ENCODE results near the gene AIFM3.
"Not testable (repeated sequence)": the region's sequence is repeated elsewhere in the genome, so short reads cannot be mapped to it uniquely, and the experiment has no call there.

The AIFM3 gene

GRCh38 chr22:20966883-20967696 is at the start of gene AIFM3:
AIFM3 (plus strand) TSS chr22:20967255; CDS start chr22:20967945, 690 bp downstream.
- peak in 30 of 56 donors; percentile 18 to 72 (median 44) for DNase-seq

DNA sequence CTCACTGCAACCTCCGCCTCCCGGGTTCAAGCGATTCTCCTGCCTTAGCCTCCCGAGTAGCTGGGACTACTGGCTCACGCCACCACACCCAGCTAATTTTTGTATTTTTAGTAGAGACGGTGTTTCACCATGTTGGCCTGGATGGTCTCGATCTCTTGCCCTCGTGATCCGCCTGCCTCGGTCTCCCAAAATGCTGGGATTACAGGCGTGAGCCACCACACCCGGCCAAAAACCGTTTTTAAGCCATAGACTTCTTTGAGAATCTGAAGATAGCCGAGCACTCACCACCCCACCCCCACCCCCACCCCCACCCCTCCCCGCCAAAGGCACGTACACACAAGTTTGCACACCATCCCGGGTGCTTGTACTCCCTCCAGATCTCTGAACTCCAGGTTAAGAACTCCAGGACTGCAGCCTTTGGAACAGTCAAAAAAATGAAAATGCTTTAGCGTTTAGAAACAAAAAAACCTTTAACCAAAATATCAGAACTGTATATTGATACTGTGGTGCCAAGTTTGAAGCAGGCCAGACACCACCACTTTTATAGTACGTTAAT is 48.3 kb upstream of the AIFM3 start:
- no peak for DNase-seq

GRCh38 chr22:20919718-20920117 is 47.3 kb upstream of the AIFM3 start:
- no peak for DNase-seq

DNA sequence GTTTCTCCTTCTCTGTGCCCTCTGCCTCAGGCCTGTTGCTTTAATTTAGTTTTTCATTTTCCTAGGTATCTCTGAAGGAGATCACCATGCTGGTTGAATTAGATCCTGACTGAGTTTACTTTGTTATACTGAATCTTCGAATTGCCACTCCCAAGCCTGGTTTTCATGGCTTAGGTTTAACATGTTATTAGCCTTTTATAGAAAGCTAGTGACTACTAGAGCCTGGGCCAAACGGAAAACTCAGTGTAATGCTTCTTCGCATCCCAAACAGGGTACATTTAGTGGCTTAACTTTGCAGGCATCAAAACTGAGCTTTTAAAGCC is 46.2 kb upstream of the AIFM3 start:
- no peak for DNase-seq

DNA sequence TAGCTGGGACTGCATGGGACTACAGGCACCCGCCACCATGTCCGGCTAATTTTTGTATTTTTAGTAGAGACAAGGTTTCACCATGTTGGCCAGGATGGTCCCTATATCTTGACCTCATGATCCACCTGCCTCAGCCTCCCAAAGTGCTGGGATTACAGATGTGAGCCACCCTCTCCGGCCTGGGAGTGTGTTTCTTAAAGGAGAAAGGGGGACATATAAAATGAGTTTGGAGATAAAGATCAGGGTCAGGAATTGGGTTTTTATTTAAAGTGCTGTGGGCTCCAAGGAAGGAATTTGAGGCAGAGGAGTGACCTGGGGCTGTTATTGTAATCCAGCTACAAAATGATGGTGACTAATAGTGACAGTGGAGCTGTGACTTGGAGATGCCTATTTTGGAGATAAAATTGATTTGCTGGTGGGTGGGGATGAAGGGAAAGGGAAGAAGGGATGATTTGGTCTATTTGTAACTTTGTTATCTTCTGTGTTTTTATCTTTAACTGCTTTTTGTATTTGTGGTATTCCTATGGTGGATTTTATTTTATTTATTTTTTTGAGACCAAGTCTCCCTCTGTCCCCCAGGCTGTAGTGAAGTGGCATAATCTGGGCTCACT is 44.8 kb upstream of the AIFM3 start:
- DNase-seq = no peak

DNA sequence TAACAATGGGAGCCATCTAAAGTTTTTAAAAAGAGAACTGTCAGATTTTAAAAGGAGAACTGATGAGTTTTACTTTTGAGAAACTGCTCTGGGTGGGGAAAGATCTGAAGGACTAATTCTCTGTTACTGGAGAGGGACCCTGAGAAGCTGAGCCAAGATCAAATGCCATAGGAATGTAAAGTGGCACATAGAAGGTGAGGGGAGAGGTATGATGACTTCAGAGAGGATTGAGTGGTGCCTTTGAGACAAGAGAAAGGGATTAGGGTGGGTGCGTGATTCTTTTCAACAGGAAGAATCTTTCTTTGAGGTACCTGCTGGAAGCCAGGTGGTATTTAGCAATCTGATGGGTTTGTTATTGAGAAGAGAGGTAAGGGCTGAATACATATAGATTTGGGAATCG is 40.8 kb upstream of the AIFM3 start:
- DNase-seq = no peak

DNA sequence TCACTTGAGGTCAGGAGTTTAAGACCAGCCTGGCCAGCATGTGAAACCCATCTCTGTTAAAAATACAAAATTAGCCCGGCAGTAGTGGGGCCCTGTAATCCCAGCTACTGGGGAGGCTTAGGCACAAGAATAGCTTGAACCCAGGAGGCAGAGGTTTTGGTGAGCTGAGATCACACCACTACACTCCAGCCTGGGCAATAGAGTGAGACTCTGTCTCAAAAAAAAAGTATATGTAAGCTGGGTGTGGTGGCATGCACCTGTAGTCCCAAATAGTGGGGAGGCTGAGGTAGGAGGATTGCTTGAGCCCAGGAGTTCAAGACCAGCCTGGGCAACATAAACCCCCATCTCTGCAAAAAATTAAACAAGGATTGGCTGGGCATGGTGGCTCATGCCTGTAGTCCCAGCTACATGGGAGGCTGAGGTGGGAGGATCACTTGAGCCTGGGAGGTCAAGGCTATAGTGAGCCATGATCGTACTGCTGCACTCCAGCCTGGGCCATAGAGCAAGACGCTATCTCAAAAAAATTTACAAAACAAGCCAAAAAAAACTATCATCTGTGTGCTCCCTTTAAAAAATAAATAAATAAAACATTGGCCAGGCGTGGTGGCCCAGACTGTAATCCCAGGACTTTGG is 39.0 kb upstream of the AIFM3 start:
- DNase-seq = no peak

- DNase-seq = no peak
Observed at GRCh38 chr22:20928573-20928967, 38.5 kb upstream of the AIFM3 start.

DNA sequence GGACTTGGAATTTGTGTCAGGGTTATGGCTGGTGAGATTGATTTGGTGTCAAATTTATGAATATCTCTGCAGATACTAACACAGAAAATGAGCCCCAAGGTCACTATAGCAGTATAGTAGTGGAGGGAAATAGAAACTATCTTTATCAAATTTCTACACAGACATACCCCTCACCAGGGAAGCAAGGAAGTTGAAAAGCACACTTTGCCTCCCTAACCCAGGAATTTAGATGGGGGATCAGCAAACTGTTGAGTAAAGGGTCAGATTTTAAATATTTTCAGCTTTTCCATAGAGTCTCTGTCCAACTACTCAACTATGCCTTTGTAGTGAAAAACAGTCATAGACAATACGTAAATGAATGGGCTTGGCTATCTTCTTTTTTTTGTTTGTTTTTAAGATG is 37.1 kb upstream of the AIFM3 start:
- no peak for DNase-seq

- DNase-seq = not testable (repeated sequence)
Observed at GRCh38 chr22:20930435-20930834, 36.6 kb upstream of the AIFM3 start.

DNA sequence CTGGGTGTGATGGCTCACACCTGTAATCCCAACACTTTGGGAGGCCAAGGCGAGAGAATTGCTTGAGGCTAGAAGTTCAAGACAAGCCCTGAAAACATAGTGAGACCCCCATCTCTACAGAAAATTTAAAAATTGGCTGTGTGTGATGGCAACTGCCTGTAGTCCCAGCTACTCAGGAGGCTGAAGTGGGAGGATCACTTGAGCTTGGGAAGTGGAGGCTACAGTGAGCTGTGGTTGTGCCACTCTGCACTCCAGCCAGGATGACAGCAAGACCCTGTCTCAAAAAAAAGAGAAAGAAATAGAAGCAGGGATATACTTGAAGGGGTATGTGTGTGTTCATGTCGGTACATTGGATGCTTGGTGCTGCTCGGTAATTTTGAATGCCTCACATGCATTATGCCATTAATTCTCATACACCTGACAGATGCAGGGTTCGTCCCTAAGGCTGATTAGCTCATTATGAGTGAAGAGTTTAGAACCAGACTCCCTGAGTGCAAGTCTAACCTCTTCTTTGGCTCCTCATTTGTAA is 35.9 kb upstream of the AIFM3 start:
- DNase-seq = no peak

- DNase-seq = no peak
Observed at GRCh38 chr22:20933910-20934309, 33.1 kb upstream of the AIFM3 start.

- DNase-seq = not testable (repeated sequence)
Observed at GRCh38 chr22:20935049-20935448, 32.0 kb upstream of the AIFM3 start.

DNA sequence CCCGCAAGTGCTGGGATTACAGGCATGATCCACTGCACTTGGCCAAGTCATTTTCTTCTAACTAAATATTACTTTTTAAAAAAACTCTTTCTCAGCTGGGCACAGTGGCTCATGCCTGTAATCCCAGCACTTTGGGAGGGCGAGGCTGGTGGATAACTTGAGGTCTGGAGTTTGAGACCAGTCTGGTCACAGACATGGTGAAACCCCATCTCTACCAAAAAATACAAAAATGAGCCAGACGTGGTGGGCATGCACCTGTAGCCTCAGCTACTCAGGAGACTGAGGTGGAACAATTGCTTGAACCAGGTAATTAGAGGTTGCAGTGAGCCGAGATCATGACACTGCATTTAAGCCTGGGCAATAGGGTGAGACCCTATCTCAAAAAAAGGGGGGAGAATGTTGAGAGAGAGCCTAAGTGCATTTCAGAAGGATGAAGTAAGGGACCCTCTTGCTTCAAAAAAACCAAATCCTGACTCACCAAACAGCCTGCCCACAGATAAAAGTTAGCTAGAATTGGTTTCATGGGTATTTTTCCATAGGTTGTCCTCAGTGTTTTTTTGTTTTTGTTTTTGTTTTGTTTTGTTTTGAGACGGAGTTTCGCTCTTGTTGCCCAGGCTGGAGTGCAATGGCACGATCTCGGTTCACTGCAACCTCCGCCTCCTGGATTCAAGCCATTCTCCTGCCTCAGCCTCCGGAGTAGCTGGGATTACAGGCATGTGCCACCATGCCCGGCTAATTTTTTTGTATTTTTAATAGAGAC is 31.1 kb upstream of the AIFM3 start:
- not testable (repeated sequence) for DNase-seq

- DNase-seq = no peak
Observed at GRCh38 chr22:20937031-20937793, 29.8 kb upstream of the AIFM3 start.

DNA sequence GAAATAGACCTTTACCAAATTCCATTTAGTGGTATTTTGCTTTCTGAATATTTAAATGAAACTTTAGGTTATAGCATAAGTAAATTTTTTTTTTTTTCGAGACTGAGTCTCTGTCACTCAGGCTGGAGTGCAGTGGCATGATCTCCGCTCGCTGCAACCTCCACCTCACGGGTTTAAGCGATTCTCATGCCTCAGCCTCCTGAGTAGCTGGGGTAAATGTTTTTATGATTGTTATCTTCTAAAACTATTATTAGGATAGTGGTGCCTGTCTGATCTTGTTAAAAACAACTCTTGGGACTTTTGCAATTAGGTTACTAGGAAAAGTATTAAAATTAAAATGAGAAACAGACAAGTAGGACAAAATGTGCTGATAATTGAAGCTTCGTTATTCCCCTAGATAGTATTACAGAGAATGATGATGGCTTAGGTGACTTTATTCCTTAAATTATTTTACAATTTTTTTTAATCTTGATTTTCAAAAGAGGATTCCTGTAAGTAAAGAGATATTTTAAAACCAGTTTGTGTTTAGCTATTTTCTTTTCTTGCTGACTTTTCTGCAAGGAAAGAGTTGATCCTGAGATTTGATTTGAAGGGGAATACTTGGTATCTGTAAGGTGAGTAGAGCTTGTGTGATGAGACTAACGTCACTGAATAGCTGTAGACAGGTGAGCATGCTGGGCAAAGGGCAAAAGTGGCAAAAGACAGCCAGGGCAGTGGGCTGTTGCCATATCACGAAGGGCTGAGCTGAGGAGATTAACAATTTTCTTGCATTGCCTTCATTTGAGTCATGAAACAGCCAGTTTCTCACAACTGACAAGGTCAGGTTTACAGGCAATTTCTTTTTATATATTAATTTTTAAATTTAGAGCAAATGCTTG is 29.0 kb upstream of the AIFM3 start:
- DNase-seq = no peak

DNA sequence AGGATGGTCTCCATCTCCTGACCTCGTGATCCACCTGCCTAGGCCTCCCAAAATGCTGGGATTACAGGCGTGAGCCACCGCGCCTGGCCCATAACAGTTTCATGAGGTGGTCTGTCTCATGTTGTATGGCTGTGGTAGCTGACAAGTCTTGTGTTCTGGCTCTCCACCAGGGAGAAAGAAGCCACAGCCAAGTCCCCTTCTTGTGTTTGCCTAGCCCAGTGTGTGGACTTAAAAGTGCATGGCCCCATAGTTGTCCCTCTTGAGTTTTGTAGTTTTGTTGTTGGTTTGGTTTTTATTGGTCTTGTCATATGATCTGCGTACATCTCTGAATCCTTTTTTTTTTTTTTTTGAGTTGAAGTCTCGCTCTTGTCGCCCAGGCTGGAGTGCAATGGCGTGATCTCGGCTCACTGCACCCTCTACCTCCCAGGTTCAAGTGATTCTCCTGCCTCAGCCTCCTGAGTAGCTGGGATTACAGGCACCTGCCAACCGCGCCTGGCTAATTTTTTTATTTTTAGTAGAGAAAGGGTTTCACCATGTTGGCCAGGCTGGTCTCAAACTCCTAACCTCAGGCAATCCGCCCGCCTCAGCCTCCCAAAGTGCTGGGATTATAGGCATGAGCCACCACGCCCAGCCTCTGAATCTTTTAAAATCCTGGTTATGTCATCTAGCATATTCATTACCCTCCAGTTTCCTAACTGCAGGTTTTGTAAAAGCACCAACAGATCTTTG is 27.4 kb upstream of the AIFM3 start:
- DNase-seq = not testable (repeated sequence)

DNA sequence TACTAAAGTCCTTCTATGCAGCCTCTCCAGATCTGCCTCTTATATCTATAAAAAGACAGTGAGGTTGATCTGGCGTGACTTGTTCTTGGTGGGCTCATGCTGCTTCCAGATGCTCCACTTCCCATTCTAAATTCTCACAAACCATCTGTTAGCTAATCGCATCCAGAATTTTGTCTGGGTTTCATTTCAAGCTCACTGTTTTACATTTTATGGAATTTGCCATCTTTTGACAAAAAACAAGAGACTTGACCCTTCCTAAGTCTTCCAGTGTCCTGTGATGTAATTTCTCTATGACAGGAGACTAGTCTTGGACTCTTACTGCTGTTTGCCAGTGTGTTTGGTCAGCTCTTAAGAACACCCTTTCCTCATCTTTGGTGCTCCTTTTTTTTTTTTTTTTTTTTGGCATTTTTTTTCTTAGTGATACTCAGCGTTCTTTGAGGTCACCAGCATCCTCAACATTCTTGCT is 26.8 kb upstream of the AIFM3 start:
- DNase-seq = no peak

All from nucleus accumbens (tissue), 56 donors.